Measurements from ENCODE around the gene ZNF213.
A peak's percentile ranks its signal among the peaks of the same experiment; 100 is the strongest.

The ZNF213 gene

GRCh38 chr16:3101841-3102470 is 32.9 kb upstream of the ZNF213 start:
- DNase-seq: no peak

- DNase-seq: peak; percentile 95
Observed at GRCh38 chr16:3106205-3106928, 28.5 kb upstream of the ZNF213 start.

DNA sequence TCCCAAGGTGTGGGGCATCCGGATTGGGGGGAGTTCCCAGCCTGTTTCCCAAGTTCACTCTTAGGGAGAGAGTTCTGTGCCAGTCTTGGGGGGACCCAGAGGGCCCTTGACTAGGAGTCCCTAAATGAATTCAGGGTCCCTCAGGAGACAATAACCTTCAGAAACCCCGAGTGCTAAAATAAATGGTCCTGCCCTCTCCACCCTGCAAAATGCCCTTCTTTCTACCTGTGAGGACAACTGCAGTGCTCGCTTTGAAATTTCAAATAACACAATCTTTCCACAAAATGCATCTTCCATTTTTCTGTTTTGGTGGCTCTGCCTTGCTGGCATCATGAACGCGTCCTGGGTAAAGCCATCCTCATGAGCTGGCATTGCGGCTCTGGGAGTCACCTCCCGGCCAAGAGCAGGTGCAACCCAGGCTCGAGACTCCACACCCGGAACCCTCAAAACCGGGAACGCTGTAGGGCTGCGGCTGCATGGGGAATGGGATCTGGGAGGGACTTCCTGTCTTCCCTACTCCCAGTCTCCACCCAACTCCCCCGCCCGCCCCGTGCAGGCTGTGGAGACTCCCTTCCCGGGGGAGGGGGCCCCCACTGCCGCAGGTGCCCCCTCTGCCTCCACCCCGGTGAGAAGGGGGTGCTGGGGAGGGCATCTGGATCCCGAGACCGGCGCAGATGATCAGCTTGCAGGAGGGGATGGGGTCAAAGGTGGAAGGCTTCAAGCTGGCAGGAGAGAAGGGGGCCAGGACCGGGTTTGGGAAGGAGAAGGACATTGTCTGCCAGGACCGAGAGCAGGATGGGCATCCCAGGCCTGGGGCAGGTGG is 22.6 kb upstream of the ZNF213 start, which contains the start of gene ZNF205:
Gene ZNF205 (plus strand): TSS at position 529 of the 823 bp plus-strand sequence. CDS start 845 bp downstream, outside the sequence.
- no peak for DNase-seq

GRCh38 chr16:3112881-3113574 is 21.8 kb upstream of the ZNF213 start:
- no peak for DNase-seq

DNA sequence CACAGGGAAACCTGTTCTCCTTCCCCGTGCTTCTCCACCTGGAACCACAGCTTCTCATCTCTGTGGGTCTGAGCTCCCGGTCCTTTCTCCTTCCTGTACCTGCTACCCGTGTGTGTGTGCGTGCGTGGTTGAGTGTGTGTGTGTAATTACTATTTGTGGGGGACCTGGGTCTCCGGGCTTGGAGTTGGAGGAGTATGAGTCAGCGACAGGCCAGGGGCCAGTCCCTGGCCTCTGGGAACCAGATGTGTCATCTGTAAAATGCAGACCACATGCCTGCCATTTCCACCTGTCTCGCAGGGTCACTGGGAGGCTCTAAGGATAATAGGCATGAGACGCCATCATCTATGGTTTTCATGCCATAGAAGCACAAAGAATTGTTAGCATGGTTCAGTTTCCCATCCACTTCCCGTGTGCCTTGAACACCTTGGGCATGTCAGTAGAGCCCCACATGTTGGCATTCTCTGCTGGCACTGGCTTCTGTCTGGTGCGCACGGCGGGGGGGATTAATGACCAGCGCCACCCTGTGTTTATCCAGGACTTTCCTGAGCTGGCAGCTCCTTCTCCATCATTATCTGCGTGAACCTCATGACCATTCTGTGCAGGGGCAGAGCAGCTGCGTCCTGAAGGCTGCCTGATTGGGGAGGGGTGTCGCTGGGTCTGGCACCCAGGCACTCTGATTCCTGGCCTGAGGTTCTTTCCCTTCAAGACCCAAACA is 20.9 kb upstream of the ZNF213 start:
- no peak for DNase-seq

DNA sequence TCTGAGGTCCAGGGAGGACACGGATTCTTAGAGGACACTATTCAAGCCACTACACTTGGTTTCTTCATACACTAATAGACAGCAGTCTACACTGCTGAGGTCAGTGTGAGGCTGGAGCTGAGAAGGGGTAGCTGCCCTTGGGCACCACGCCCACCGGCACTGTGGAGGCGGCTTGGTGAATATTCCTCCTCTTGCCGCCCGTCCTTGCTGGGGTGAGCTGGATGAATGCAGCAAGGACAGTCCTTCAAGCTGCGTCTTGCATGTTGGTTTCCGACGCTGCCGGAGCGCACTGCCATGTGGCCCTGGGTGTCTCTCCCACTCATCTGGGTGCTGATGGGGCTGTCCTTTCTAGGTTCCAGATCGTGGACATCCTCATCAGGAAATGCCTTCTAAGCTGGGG is 19.8 kb upstream of the ZNF213 start:
- DNase-seq: no peak

DNA sequence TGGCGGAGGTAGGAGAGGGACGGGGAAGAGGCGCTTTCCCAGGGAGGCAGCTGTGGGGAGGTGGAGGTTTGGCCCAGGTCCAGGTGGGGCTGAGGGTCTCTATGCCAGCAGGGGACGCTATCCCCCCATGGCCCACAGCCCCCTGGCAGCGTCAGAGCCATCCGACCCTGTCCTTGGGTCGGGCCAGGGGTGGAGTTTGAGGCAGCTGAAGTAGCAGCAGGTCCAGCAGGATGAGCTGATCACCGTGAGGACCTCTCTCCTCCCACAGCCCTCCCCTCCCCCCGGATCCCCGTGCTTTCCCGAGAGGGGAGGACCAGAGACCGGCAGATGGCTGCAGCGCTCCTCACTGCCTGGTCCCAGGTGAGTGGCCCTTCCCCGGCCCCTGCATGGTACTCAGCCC is 19.3 kb upstream of the ZNF213 start:
- no peak for DNase-seq

GRCh38 chr16:3118204-3118790 is 16.5 kb upstream of the ZNF213 start:
- DNase-seq: no peak

- DNase-seq: no peak
Observed at GRCh38 chr16:3118846-3119245, 16.0 kb upstream of the ZNF213 start.

- DNase-seq: no peak
Observed at GRCh38 chr16:3119286-3119685, 15.5 kb upstream of the ZNF213 start.

DNA sequence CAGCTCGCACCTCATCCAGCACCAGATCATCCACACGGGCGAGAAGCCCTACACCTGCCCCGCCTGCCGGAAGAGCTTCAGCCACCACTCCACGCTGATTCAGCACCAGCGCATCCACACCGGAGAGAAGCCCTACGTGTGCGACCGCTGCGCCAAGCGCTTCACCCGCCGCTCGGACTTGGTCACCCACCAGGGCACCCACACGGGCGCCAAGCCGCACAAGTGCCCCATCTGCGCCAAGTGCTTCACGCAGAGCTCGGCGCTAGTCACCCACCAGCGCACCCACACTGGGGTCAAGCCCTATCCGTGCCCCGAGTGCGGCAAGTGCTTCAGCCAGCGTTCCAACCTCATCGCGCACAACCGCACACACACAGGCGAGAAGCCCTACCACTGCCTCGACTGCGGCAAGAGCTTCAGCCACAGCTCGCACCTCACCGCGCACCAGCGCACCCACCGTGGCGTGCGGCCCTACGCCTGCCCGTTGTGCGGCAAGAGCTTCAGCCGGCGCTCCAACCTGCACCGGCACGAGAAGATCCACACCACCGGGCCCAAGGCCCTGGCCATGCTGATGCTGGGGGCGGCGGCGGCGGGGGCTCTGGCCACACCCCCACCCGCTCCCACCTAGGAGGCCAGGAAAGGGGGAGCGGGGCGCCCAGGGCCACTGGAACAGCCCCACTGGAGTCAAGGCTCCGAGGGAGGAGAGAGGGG is 15.0 kb upstream of the ZNF213 start:
- no peak for DNase-seq

- no peak for DNase-seq
Observed at GRCh38 chr16:3120435-3120834, 14.4 kb upstream of the ZNF213 start.

DNA sequence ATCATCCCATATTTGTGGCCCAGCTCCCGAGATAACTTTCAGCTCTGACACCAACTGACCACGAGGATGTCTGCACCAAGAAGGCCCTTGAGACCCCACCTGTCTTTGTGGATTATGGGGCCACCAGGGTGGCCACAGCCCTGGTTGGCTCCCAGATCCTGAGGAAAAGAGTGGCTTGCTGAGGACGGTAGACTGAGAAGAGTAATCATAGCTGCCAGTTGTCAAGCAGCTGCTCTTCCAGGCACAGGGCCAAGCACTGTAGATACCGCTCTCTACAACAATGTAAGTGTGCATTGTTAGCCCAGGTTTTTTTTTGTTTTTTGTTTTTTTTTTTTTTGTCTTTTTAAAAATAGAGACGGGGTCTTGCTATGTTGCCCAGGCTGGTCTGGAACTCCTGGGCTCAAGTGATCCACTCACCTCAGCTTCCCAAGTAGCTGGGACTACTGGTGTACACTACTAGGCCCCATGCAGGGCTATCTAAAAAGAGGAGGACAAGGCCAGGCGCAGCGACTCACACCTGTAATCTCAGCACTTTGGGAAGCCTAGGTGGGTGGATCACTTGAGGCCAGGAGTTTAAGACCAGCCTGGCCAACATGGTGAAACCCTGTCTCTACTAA is 12.9 kb upstream of the ZNF213 start:
- no peak for DNase-seq

GRCh38 chr16:3122926-3123570 is 11.8 kb upstream of the ZNF213 start:
- DNase-seq: no peak

- DNase-seq: peak; percentile 96
Observed at GRCh38 chr16:3123986-3124886, 10.6 kb upstream of the ZNF213 start.

- no peak for DNase-seq
Observed at GRCh38 chr16:3127745-3128144, 7.1 kb upstream of the ZNF213 start.

DNA sequence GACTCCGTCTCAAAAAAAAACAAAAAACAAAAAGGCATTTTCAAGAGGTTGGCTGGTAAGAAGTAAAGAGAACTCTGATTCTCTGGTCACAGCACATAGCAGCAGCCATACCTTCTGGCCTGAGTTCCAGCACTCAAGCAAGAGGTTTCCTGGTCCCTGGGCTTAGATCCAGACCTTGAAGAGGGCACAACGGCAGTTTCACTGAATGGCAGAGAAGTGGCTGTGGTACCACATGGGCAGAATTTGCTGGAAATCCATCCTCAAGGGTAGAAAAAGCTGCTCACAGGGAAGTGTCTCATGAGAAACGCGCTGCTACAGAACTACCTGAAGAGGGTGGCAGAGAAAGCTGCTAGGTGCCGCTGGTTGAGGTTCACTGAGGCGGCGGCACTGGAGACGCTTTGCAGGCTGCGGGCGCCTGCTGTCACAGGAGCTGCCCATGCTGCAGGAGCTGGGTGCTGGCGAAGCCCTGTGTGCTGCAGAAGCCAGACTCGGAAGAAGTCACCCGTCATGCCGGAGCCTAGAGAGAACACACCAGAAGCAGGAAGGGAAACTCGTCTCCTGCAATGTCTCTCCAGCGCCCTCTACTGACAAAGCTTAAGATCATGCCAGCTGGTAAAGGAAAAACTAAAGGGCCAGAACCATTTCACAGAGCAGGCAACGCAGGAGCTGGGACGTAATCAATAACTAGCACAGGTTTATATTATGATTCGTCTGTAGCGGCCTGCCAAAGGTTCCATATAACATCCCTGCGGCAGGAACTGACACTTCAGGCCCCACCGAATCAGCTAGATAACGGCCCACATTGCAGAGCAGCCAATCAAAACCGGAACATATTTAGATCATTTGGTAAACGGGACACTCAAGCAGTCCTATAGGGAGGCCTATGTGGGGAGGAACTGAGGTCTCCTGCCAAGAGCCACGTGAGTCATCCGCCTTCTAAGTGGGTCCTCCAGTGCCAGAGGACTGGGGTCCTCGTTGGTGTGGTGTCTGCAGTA is 5.4 kb upstream of the ZNF213 start:
- peak; percentile 74 for DNase-seq
